ENCODE results near the gene KCNA4.
"Not testable (repeated sequence)": the region's sequence is repeated elsewhere in the genome, so short reads cannot be mapped to it uniquely, and the experiment has no call there.

KCNA4 gene

DNA sequence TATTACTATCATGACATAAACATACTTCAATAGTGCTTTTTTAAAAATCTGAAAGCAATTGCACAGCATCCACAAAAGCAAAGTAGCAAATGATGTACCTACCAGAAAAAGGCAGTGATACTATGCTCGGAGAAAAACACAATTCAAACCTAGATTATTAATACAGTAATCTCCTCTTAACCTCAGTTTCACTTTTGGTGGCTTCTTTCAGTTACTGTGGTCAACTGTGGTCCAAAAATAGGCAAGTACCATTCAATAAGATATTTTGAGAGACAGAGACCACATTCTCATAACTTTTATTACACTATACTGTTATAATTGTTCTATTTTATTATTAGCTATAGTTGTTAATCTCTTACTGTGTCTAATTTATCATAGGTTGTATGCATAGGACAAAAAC lies 20.8 kb downstream of the KCNA4 start:
- no peak for DNase-seq

- no peak for DNase-seq
Observed at GRCh38 chr11:29989174-29989970, 27.5 kb downstream of the KCNA4 start.

- no peak for DNase-seq
Observed at GRCh38 chr11:29985248-29985647, 31.6 kb downstream of the KCNA4 start.

DNA sequence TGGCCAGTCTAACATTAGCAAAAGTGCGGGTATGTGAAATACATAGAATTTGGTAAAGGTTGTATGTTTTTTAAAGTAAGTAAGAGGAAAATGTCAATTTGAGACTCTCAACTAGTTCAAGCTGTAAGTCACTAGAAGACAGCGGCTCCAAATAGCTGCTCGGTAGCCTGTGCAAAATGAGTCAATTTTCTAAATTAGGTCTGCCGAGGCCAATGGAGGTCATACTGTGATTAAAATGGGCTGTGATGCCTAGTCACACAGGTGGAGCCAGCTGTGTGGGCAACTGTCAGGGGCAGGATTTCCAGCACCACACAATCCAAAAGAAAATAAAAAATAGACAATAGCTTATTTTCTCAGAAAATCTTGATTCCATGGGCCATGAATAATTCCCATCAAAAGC lies 32.3 kb downstream of the KCNA4 start:
- DNase-seq, result no peak

DNA sequence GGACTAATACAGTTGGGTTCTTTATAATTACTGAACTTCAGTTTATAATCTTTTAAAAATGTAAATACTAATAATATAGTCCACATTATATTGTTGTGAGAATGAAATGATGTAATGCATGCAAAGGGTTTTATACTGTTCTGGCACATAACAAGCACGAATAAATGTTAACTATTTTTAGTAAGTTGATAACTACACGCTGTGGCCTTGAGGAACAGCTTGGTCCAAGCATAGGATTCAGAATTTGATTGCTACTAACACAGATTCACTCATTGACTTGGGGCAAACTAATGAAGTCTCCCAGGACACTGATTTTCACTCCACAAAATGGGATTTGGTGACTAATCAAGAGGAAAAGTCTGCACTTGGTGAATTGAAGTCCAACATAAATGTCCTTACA lies 38.3 kb downstream of the KCNA4 start:
- DNase-seq, result no peak

- DNase-seq, result not testable (repeated sequence)
Observed at GRCh38 chr11:29975580-29975979, 41.2 kb downstream of the KCNA4 start.

GRCh38 chr11:29963796-29964195 lies 53.0 kb downstream of the KCNA4 start:
- DNase-seq, result no peak

DNA sequence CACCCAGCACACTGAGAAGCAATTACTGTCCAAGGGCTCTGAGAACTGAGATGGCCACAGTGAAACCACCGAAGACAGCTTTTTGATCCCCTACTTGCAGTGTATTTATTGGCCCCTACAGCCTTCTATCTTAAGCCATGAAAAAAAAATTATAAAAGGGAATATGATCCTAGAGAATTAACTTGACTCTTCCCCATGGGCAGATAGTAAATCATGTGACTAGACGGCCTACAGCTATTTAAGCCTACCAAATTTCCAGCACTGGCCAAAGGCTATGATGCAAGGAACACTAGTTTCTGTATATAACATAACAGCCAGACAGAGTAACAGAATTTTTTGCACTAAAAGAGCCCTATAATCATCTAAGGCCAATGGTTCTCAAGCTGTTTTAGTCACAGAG lies 53.8 kb downstream of the KCNA4 start:
- DNase-seq, result no peak

GRCh38 chr11:29962243-29962642 lies 54.6 kb downstream of the KCNA4 start:
- no peak for DNase-seq

Measured in CD4-positive, alpha-beta T cell treated with Interleukin-6 for 4 hours (primary cell).